Mesodermal cell (in vitro differentiated cells): ENCODE data around the gene P2RY6.

ENCODE experiments used
- H3K27ac ChIP-seq: 2 replicates; pipeline ENCODE4 v1.7.0; 2013; ENCODE audit warnings: mild to moderate bottlenecking, low read depth, low read length, moderate library complexity; ENCODE audit not compliant: severe bottlenecking
- H3K36me3 ChIP-seq: 2 replicates; pipeline ENCODE4 v1.7.1; 2013; ENCODE audit warnings: mild to moderate bottlenecking, low read length, moderate library complexity; ENCODE audit not compliant: control insufficient read depth, insufficient read depth
- H3K4me1 ChIP-seq: one replicate; pipeline ENCODE4 v1.7.1; 2013; ENCODE audit warnings: mild to moderate bottlenecking, low read length; ENCODE audit not compliant: insufficient read depth, control insufficient read depth, poor library complexity, severe bottlenecking
- H3K4me3 ChIP-seq: 2 replicates; pipeline ENCODE4 v1.7.0; 2013; ENCODE audit warnings: low read length, control low read depth, mild to moderate bottlenecking; ENCODE audit not compliant: insufficient read depth, poor library complexity, severe bottlenecking; ENCODE audit errors: extremely low read depth
- H3K9me3 ChIP-seq: 2 replicates; pipeline ENCODE4 v1.7.1; 2013; ENCODE audit warnings: mild to moderate bottlenecking, low read length, moderate library complexity; ENCODE audit not compliant: control insufficient read depth
- WGBS, 2 experiments: methylation state at CpG; one replicate each; pipeline ENCODE4 v1.1.5; 2013; ENCODE audit warnings: missing lambda C conversion rate in 2 of 2; ENCODE audit not compliant: insufficient coverage in 2 of 2; 5-methylcytosine and 5-hydroxymethylcytosine counted together

P2RY6 gene

DNA sequence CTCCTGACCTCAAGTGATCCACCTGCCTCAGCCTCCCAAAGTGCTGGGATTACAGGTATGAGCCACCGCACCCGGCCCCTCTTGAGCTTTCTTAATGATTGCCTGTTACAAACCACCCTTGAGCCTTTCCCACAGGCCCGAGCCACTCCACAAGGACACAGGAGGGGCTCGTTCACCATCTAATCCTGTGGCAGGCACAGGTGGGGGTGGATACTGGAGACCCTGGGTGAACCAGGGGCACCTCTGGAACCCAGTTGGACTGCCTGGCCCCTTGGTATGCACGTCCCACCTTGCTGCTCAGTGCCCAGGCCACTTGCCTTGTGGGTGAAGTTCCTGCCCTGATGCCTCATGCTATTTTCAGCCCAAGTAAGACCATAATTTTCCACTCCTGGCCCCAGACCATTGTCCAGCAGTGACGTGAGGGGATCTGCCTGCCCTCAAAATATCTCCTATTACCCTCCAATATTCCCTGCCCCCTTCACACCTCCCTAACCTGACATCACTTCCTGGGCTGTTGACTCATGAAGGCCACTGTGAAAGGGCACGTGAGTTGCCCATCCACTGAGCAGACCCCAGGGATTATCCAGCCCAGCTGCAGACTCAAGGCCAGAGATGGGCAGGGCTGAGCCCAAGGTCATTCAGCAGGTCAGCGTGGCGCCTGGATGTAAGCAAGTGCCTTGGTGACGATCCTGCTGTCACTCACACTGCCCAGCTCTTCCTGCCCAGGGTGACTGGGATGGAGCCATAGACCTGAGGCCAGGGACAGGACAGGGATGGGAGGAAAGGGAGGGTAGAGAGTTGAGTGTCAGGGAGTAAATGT is 34.5 kb upstream of the P2RY6 start:
- Histone ChIP-seq H3K36me3 (no peaks in the 10 kb centered on the region), H3K27ac (no peak overlapping the region), H3K9me3 (no peaks in the 10 kb centered on the region), H3K4me3 (no peak overlapping the region), H3K4me1 (peaks cover 4% of the 10 kb centered on the region)
- 65 to 88% methylated on average over 6 to 7 of the region's 10 CpGs for WGBS, 2 experiments

DNA sequence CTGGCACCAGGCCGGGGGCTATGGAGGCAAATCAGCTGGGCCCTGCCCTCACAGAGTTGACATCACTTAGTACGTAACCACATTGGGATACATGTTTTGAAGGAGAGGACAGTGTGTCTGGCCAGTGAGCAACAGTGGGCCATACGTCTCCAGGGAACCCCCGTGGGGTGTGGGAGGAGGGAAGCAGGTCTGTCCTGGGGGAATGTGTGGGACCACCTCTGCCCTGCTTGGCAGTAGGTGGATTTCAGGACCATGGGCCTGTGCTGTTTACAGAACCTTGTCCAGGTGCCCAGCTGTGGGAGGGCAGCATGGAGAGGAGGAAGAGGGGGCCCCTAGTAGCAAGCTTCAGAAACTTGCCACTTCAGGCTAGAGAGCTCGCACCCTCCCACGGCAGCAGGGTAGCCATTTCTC is 33.0 kb upstream of the P2RY6 start:
- Histone ChIP-seq H3K27ac (no peak overlapping the region), H3K4me3 (no peak overlapping the region), H3K36me3 (no peaks in the 10 kb centered on the region), H3K9me3 (no peaks in the 10 kb centered on the region), H3K4me1 (peaks cover 9% of the 10 kb centered on the region)
- 75 to 93% methylated on average over 2 to 6 of the region's 6 CpGs for WGBS, 2 experiments

DNA sequence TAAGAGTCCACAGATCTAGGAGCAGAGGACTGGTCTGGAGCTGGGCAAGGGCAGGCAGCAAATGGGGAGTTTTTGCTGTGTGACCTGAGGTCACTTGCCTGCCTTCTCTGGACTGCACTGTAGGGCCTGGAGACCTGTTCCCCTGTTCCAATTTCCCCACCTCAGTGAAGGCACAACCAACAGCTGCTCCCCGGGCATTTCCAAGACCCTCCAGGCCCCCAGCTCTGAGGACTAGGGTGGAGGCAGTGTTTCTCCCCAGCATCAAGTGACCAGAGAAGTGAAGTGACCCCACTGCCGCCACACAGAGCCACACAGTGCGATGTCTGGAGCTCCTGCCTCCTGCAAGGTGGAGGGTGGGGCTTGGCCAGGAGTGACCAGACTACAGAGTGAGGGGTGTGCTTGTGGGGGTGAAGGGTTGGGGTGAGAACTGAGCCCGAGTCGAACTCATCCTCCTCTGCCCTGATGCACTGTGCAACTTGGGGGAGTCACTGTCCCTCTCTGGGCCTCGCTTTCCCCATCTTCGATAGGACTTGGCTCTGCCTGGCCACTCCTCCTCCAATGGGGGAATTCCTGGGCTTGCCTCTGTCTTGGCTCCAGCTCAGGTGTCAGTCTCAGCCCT is 32.5 kb upstream of the P2RY6 start:
- no peak overlapping the region for H3K27ac ChIP-seq
- H3K9me3 ChIP-seq = no peaks in the 10 kb centered on the region
- peaks cover 9% of the 10 kb centered on the region for H3K4me1 ChIP-seq
- WGBS, 2 experiments = 87 to 88% methylated on average over 6 to 7 of the region's 7 CpGs
- H3K36me3 ChIP-seq = no peaks in the 10 kb centered on the region
- H3K4me3 ChIP-seq = no peak overlapping the region

DNA sequence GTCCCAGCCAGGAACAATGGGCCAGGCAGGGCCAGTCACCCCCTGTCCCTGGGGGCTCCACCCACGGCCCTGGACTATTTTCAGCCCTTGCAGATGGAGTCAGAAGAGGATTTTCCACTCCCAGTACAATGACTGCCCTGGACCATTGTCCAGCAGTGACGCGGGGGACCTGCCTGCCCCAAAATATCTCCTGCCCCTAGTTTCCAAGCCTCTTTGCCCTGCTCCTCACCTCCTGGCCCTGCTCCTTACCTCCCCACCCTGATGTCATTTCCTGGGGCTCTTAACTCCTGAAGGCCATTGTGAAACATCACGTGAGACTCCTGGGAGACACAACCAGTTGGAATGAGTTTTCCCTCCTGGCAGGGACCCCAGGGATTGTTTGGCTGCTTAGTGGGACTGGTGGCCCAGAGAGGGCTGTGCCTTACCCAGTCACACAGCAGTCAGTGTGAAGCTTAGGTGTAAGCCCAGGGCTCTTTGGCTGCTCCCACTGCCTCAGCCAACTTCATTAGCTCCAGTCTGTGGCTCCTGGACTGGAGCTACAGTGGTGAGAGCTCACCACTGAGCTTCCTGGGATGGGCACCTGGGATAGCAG is 31.9 kb upstream of the P2RY6 start:
- WGBS, 2 experiments = 83 to 85% methylated on average over 3 of the region's 4 CpGs
- Histone ChIP-seq H3K4me3 (no peak overlapping the region), H3K27ac (no peak overlapping the region), H3K9me3 (no peaks in the 10 kb centered on the region), H3K36me3 (no peaks in the 10 kb centered on the region), H3K4me1 (peaks cover 9% of the 10 kb centered on the region)

DNA sequence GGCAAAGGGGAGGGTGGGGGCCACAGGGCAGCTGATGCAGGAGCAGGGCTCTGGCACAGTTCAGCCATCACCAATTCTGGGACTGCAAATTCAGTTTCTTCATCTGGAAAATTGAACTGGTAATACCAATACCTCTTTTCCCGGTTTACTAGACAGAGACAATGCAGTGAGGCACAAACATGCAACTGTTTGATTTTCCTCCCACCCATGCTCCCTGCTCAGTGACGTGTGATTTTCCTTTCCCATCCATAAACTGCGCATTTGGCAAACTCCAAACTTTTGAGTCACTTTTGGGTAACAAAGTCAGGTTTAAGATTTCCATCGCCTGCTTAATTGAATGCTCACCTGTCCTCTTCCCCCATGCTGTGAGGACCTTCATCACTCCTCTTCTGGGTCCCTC is 30.8 kb upstream of the P2RY6 start:
- 97 to 99% methylated on average over 3 to 4 of the region's 4 CpGs for WGBS, 2 experiments
- Histone ChIP-seq H3K4me3 (no peak overlapping the region), H3K9me3 (no peaks in the 10 kb centered on the region), H3K4me1 (peaks cover 9% of the 10 kb centered on the region), H3K36me3 (no peaks in the 10 kb centered on the region), H3K27ac (no peak overlapping the region)

DNA sequence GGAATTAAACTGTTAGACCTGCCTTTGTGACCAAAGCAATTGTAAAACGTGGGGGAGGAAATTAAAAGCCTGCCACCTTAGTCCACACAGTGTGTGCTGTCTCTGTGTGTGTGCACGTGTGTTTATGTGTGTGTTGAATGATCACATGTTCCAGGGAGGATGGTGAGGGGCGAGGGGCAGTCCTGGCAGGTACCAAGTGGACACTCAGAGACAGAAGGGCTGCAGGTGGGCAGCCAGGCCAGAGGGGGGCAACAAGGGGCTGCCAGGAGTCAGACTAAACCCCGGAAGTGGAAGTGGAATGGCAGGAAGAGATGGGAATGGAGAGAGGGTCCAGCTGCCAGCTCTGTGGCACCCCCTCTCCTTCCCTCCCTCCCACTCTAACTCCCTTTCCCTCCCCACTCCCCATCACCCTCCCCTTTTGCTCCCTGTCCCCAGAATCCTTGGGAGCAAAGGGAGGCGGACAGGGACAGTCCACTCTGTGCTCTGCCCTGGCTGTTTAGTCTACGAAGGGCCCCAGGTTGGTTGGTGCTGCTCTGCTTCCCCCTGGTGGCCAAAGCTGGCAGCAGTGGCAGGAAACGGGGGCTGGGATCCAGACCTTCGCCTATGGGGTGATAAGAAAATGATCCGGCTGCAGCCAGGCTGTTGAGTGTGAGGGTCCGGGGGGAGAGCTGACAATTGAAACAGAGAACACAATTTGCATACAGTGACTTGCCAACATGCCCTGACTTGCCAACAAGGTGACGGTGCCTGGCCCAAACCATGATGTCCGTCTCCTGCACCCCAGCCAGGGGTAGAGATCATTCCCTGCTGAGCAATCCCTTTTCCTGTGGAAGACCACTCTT is 29.7 kb upstream of the P2RY6 start:
- Histone ChIP-seq H3K4me1 (peaks cover 9% of the 10 kb centered on the region), H3K4me3 (peak overlapping the region; percentile 6), H3K27ac (peak overlapping the region; percentile 29), H3K36me3 (no peaks in the 10 kb centered on the region), H3K9me3 (no peaks in the 10 kb centered on the region)
- WGBS, 2 experiments = 37 to 45% methylated on average over 10 of the region's 12 CpGs

DNA sequence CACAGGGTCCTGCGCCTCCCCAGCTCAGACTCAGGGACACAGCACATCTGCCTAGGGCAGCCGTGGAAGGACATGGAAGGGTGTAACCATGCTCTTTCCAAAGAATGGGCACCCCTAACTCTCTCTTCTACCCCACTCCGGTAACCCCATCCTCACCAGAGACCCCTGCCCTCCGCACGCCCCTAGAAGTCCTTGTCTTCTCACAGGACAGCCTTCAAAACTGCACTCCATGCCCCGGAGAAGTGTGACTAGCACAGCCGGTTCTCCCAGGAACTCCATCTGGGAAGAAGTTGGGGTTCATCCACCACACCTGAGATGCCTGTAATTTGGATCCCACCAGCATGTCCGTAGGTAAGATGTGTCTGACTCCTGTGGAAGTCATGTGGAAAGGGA is 29.0 kb upstream of the P2RY6 start:
- Histone ChIP-seq H3K27ac (peak overlapping the region; percentile 29), H3K36me3 (no peaks in the 10 kb centered on the region), H3K4me3 (no peak overlapping the region), H3K4me1 (peaks cover 9% of the 10 kb centered on the region), H3K9me3 (no peaks in the 10 kb centered on the region)
- WGBS, 2 experiments = 88 to 92% methylated on average over 5 to 7 of the region's 8 CpGs

DNA sequence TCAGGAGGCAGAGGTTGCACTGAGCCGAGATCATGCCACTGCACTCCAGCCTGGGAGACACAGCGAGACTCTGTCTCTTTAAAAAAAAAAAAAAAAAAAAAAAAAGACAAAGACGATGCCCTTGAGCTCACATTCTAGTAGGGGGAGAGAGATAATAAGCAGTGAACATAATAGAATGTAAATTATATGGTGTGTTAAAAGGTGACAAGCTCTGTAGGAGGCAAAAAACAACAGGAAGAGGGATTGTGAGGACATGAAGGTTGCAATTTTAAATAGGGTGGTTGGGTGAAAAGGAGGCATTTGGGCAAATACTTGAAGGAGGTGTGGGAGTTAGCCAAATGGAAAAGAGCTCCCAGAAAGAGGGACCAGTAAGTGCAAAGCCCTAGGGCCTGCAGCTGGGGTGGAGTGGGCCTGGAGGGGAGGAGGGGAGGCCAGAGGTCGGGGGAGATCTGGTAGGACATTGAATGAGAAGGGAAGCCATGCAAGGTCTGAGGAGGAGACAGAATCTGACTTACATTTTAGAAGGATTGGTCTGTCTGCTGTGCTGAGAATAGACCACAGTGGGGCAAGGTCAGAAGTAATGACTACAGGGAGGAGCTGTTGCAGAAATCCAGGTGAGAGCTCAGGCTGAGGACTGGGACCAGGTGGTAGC is 27.4 kb upstream of the P2RY6 start:
- 48 to 89% methylated on average over 1 to 2 of the region's 4 CpGs for WGBS, 2 experiments
- H3K27ac ChIP-seq = no peak overlapping the region
- H3K4me1 ChIP-seq = peaks cover 5% of the 10 kb centered on the region

DNA sequence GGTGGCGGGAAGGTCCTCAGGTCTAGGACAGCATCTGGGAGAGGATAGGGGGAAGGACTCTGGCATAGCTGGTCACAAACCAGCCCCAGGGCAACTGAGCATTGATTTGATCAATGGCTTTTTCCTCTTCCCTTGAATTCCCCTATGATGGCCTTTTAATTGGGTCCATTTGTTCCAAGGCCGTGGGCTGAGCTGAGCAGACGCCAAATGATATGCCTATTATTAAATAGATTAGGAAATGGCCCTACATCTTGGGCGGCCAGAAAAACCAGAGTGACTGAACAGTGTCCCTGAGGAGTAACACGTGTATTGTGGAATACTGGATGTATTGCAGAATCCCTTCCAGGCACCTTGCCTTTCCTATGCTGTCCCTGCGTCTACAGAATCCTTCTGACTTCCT is 26.7 kb upstream of the P2RY6 start:
- 89 to 94% methylated on average over 3 to 5 of the region's 6 CpGs for WGBS, 2 experiments
- H3K4me3 ChIP-seq = no peak overlapping the region
- H3K9me3 ChIP-seq = no peaks in the 10 kb centered on the region
- H3K27ac ChIP-seq = no peak overlapping the region
- peaks cover 5% of the 10 kb centered on the region for H3K4me1 ChIP-seq
- no peaks in the 10 kb centered on the region for H3K36me3 ChIP-seq

More for the DNA sequence above, 27.4 kb upstream of the P2RY6 start:
- no peaks in the 10 kb centered on the region for H3K9me3 ChIP-seq
- no peaks in the 10 kb centered on the region for H3K36me3 ChIP-seq
- H3K4me3 ChIP-seq = no peak overlapping the region

DNA sequence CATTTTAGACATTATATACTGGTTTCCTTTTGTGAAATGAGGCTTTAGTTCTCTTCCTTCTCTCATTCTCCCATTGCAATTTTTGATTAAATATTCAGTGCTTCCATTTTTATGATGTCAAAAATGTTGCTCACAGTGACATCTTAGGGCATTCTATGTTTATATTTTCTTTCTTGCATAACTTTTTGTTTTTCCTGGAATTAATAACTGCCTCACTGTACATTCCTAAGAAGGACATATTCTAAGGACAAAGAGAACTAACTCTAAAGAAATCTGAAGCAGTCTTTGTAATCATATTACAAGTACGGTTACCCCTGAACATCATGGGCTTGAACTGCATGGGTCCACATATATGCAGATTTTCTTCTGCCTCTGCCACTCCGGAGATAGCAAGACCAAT is 25.8 kb upstream of the P2RY6 start:
- no peak overlapping the region for H3K27ac ChIP-seq
- peaks cover 5% of the 10 kb centered on the region for H3K4me1 ChIP-seq
- no peaks in the 10 kb centered on the region for H3K9me3 ChIP-seq
- H3K4me3 ChIP-seq = no peak overlapping the region
- H3K36me3 ChIP-seq = no peaks in the 10 kb centered on the region
- WGBS, 2 experiments = 89% methylated on average over 1 of the region's 2 CpGs; no CpG with 5 or more reads in 1 of the 2 experiments
